NT2/D1 (cell line): ENCODE data around the gene GIMAP8.

Source experiments
- YY1 ChIP-seq: IDR thresholded peaks from 2 replicates; pipeline ENCODE4 v1.6.1; 2011; ENCODE audit not compliant: insufficient read length, insufficient read depth
- ZNF274 ChIP-seq: IDR thresholded peaks from 2 replicates; pipeline ENCODE4 v1.6.1; 2011; ENCODE audit warnings: mild to moderate bottlenecking, low read depth, low read length

GRCh38 chr7:150463461-150463860, 13.0 kb downstream of the GIMAP8 start:
- TF ChIP-seq YY1 (no peak), ZNF274 (no peak)
